ENCODE data around the gene FAM174C.
A peak's percentile ranks its signal among the peaks of the same experiment; 100 is the strongest.

- TF ChIP-seq CTCF (IDR thresholded peaks at IDR 0.05) (no peak), POLR2A (IDR thresholded peaks at IDR 0.05) (no peak), POLR2AphosphoS5 (IDR thresholded peaks at IDR 0.05) (peak; percentile 50 to 94 (median 86))
Observed at GRCh38 chr19:1259206-1259875, 16.0 kb upstream of the FAM174C start.
